Esophagus squamous epithelium (tissue), 4 donors: ENCODE measurements around the gene NMU.

Experiments
- POLR2A ChIP-seq, 4 donors: fragments of 450-650 bp; IDR thresholded peaks; one replicate each; pipeline ENCODE4 v1.6.1; 2017; ENCODE audit warnings: antibody characterized with exemption in 4 of 4, mild to moderate bottlenecking in 4 of 4, moderate library complexity in 3 of 4
- TF ChIP-seq, protein P1 (sequence below), 6 experiments: fragments of 450-650 bp in 4 of 6; fragments of 200-600 bp in 2 of 6; sonication (generic) in 2 of 6; IDR thresholded peaks; one replicate each; pipeline ENCODE4 v1.5.1; 2016 to 2019; ENCODE audit warnings: antibody characterized with exemption in 6 of 6, mild to moderate bottlenecking in 4 of 6, moderate library complexity in 4 of 6

DNA sequence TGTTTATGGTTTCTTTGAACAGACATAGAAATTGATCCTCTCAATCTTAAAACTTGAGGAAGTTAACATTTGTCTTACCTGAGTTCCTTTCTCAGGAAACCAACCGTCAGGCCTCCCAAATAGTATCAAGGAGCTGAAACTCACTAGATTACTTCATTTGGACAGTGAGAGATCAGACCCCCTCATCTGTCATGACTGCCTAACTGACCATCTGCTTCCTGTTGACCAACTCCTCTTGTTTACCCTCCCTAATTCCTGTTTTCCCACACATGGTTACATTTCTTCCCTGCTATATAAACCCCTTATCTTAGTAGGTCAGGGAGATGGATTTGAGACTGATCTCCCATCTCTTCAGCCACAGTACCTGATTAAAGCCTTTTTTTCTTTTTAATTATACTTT lies 46.2 kb upstream of the NMU start:
- TF ChIP-seq, protein P1, sequence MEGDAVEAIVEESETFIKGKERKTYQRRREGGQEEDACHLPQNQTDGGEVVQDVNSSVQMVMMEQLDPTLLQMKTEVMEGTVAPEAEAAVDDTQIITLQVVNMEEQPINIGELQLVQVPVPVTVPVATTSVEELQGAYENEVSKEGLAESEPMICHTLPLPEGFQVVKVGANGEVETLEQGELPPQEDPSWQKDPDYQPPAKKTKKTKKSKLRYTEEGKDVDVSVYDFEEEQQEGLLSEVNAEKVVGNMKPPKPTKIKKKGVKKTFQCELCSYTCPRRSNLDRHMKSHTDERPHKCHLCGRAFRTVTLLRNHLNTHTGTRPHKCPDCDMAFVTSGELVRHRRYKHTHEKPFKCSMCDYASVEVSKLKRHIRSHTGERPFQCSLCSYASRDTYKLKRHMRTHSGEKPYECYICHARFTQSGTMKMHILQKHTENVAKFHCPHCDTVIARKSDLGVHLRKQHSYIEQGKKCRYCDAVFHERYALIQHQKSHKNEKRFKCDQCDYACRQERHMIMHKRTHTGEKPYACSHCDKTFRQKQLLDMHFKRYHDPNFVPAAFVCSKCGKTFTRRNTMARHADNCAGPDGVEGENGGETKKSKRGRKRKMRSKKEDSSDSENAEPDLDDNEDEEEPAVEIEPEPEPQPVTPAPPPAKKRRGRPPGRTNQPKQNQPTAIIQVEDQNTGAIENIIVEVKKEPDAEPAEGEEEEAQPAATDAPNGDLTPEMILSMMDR (IDR thresholded peaks at IDR 0.05): no peak
- TF ChIP-seq POLR2A (IDR thresholded peaks at IDR 0.05): no peak
